Naive thymus-derived CD4-positive, alpha-beta T cell (primary cell): ENCODE measurements around the gene ANKRD45. TPM values are rescaled to one million over a fixed set of nuclear protein-coding genes. Genes with fewer than 3 reads are reported as not detected.
"Not testable (repeated sequence)": the region's sequence is repeated elsewhere in the genome, so short reads cannot be mapped to it uniquely, and the experiment has no call there.

Experiments used
- ATAC-seq: fragments of 150-1000 bp; cut with Tn5 transposase; 2 replicates; pipeline ENCODE4 v1.10.0; 2021; ENCODE audit warnings: mild to moderate bottlenecking, moderate library complexity
- CTCF ChIA-PET: fragments of 350-600 bp; sonication (Branson Sonifier 250); formaldehyde crosslinking; loops from one replicate; lab custom pipeline; 2021; ENCODE audit warnings: antibody characterized with exemption; lab: Charles Lee
- POLR2A ChIA-PET: fragments of 350-600 bp; sonication (Branson Sonifier 250); formaldehyde crosslinking; loops from one replicate; lab custom pipeline; 2021; ENCODE audit warnings: antibody characterized with exemption, inconsistent platforms; lab: Charles Lee
- DNase-seq, 9 donors: peaks; one replicate each; pipeline versions ENCODE4 v3.0.0 to v3.0.0-alpha.2; 2020 to 2022; ENCODE audit warnings: mixed read lengths in 1 of 9
- H3K27ac ChIP-seq: one replicate; pipeline ENCODE4 v1.7.0; 2013; ENCODE audit warnings: mild to moderate bottlenecking, low read depth, low read length, moderate library complexity
- H3K27me3 ChIP-seq, 2 donors: one replicate each; pipeline ENCODE4 v1.7.0; 2013; ENCODE audit warnings: low read length in 2 of 2, mild to moderate bottlenecking in 2 of 2, moderate library complexity in 2 of 2; ENCODE audit not compliant: control insufficient read depth in 2 of 2, insufficient read depth in 2 of 2
- H3K36me3 ChIP-seq, 3 experiments: 1 replicate in 2 of 3; 2 replicates in 1 of 3; pipeline ENCODE4 v1.7.0; 2013; ENCODE audit warnings: low read length in 3 of 3, mild to moderate bottlenecking in 3 of 3, moderate library complexity in 1 of 3; ENCODE audit not compliant: insufficient read depth in 3 of 3, control insufficient read depth in 2 of 3
- H3K4me1 ChIP-seq, 2 donors: one replicate each; pipeline ENCODE4 v1.7.0; 2013; ENCODE audit warnings: low read length in 2 of 2, mild to moderate bottlenecking in 2 of 2, moderate library complexity in 1 of 2; ENCODE audit not compliant: control insufficient read depth in 2 of 2, insufficient read depth in 2 of 2
- H3K4me3 ChIP-seq: 2 replicates; pipeline ENCODE4 v1.7.0; 2013; ENCODE audit warnings: mild to moderate bottlenecking, low read length
- H3K9me3 ChIP-seq, 3 experiments: 1 replicate in 2 of 3; 2 replicates in 1 of 3; pipeline ENCODE4 v1.7.0; 2013; ENCODE audit warnings: low read length in 3 of 3; ENCODE audit not compliant: control insufficient read depth in 2 of 3
- H3K27ac Mint-ChIP-seq, 9 donors: one replicate each; pipeline ENCODE4 v1.8.0; 2020 to 2022; ENCODE audit warnings: mixed read lengths in 9 of 9, mild to moderate bottlenecking in 8 of 9, moderate library complexity in 5 of 9, inconsistent platforms in 2 of 9
- H3K27me3 Mint-ChIP-seq, 5 donors: one replicate each; pipeline ENCODE4 v1.8.0; 2021 to 2022; ENCODE audit warnings: mixed read lengths in 5 of 5, mild to moderate bottlenecking in 1 of 5
- H3K36me3 Mint-ChIP-seq, 5 donors: one replicate each; pipeline ENCODE4 v1.8.0; 2020 to 2022; ENCODE audit warnings: mixed read lengths in 5 of 5, mild to moderate bottlenecking in 3 of 5, inconsistent platforms in 1 of 5
- H3K4me1 Mint-ChIP-seq, 7 donors: one replicate each; pipeline ENCODE4 v1.8.0; 2020 to 2022; ENCODE audit warnings: mixed read lengths in 7 of 7, mild to moderate bottlenecking in 3 of 7, inconsistent platforms in 1 of 7
- H3K4me3 Mint-ChIP-seq, 10 donors: one replicate each; pipeline ENCODE4 v1.8.0; 2020 to 2022; ENCODE audit warnings: mild to moderate bottlenecking in 10 of 10, mixed read lengths in 10 of 10, moderate library complexity in 6 of 10, inconsistent platforms in 2 of 10
- H3K9me3 Mint-ChIP-seq, 11 donors: one replicate each; pipeline ENCODE4 v1.8.0; 2020 to 2022; ENCODE audit warnings: mixed read lengths in 11 of 11, mild to moderate bottlenecking in 4 of 11, inconsistent platforms in 1 of 11, moderate library complexity in 1 of 11
- intact Hi-C, 2 donors: fragments of 100-400 bp; cut with micrococcal nuclease; formaldehyde crosslinking; loops; one replicate each; pipeline ENCODE4 v1.15.1; 2023
- polyA plus RNA-seq, 2 donors: library from polyadenylated mRNA; unstranded; fragments of 300-500 nt; fragmentation: Illumina TruSeq; gene quantifications; one replicate each; pipeline ENCODE4 v1.2.3, GENCODE V29; 2021
- total RNA-seq, 6 experiments: library from RNA in 5 of 6; stranded (reverse) in 5 of 6; gene quantifications; 1 replicate in 5 of 6; 2 replicates in 1 of 6; pipeline ENCODE4 v1.2.3 and lab custom pipeline; 2021 to 2026

The ANKRD45 gene
- total and polyA plus RNA-seq, 7 experiments from 2014 or later = not detected

DNA sequence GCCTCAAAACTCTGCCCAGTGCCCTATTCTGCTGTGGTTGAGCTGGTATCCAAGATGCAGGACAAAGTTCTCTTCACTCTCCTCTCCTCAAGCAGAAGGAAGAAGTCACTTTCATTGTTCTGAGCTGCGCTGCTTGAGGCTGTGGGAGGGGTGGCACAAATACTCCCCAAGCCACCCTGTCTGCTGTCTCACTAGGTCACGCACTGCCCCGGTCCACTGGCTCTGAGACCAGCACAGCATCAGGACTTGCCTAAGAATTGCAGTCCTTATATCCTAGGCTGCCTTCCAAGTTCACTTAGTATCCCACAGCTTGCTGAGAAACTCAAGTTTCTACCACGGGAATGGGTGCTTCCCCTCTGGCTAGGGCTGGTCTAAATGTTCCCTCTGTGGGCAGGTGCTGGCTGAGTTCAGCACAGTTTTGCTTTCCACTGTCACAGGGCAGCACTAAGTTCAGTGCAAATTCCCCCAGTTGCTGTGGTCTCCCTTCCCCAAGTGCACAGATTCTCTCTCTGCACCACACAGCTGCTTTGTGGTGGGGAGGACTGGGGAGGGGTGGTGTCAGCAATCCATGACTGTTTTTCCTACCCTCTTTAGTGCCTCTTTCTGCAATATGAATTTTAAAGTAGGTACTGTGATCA, 99.2 kb downstream of the ANKRD45 start:
- DNase-seq (no peak), ATAC-seq (peak; percentile 16)
- no peaks in the 10 kb centered on the region for H3K36me3 ChIP-seq
- H3K4me1 ChIP-seq = no peaks in the 10 kb centered on the region
- Mint-ChIP-seq H3K27ac (no peak overlapping the region), H3K4me3 (no peak overlapping the region), H3K36me3 (peaks cover 0 to 6% (median 0%) of the 10 kb centered on the region in 5 donors), H3K9me3 (peaks cover 0 to 23% (median 8%) of the 10 kb centered on the region in 11 donors), H3K27me3 (peaks cover 0 to 25% (median 10%) of the 10 kb centered on the region in 5 donors), H3K4me1 (peaks cover 0 to 6% (median 0%) of the 10 kb centered on the region in 7 donors)
- H3K4me3 ChIP-seq = no peak overlapping the region
- intact Hi-C loops = no loop called here
- ChIA-PET POLR2A (no interaction called here), CTCF (no interaction called here)
- H3K27ac ChIP-seq = no peak overlapping the region
- no peaks in the 10 kb centered on the region for H3K27me3 ChIP-seq
- no peaks in the 10 kb centered on the region for H3K9me3 ChIP-seq

DNA sequence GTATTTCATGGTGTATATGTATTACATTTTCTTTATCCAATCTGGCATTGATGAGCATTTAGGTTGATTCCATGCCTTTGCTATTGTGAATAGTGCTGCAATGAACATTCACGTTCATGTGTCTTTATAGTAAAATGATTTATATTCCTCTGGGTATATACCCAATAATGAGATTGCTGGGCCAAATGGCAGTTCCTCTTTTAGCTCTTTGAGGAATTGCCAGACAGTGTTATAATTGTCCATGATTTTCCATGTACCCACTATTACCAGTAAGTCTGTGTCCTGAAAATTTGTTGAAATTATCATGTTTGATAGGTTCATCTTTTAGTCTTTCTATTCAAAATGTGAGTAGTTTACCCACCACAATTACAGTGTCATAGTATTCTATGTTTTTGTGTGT, 101.2 kb downstream of the ANKRD45 start:
- Mint-ChIP-seq H3K4me3 (no peak overlapping the region), H3K36me3 (peaks cover 0 to 6% (median 0%) of the 10 kb centered on the region in 5 donors), H3K4me1 (peaks cover 0 to 6% (median 0%) of the 10 kb centered on the region in 7 donors), H3K27me3 (peaks cover 0 to 35% (median 14%) of the 10 kb centered on the region in 5 donors), H3K9me3 (peaks cover 2 to 27% (median 14%) of the 10 kb centered on the region in 11 donors), H3K27ac (no peak overlapping the region)
- DNase-seq (no peak), ATAC-seq (no peak)
- Histone ChIP-seq H3K4me1 (no peaks in the 10 kb centered on the region), H3K4me3 (no peak overlapping the region), H3K36me3 (no peaks in the 10 kb centered on the region), H3K9me3 (no peaks in the 10 kb centered on the region), H3K27me3 (no peaks in the 10 kb centered on the region), H3K27ac (no peak overlapping the region)
- POLR2A ChIA-PET = no interaction called here
- CTCF ChIA-PET = no interaction called here
- intact Hi-C loops = loop anchor here in 1 of 2 donors (10.0 kb wide), 1 partner anchor 134 kb away; no protein-coding TSS in a partner anchor

DNA sequence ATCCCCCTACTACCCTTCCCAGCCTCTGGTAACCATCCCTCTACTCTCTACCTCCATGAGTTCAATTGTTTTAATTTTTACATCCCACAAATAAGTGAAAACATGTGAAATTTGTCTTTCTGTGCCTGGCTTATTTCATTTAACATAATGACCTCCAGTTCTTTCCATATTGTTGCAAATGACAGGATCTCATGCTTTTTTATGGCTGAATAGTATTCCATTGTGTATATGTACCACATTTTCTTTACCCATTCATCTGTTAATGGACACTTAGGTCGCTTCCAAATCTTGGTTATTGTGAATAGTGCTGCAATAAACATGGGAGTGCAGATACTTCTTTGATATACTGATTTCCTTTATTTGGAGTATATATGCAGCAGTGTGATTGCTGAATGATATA, 105.8 kb downstream of the ANKRD45 start:
- H3K27me3 ChIP-seq, H3K4me1 ChIP-seq, DNase-seq, H3K9me3 ChIP-seq, H3K4me3 ChIP-seq, H3K4me3 Mint-ChIP-seq, CTCF ChIA-PET, H3K36me3 ChIP-seq, H3K27ac ChIP-seq, H3K36me3 Mint-ChIP-seq, ATAC-seq, H3K27ac Mint-ChIP-seq, POLR2A ChIA-PET: not testable (repeated sequence)
- peaks cover 0 to 12% (median under 1%) of the 10 kb centered on the region in 7 donors for H3K4me1 Mint-ChIP-seq
- peaks cover 2 to 27% (median 14%) of the 10 kb centered on the region in 11 donors for H3K9me3 Mint-ChIP-seq
- intact Hi-C loops = loop anchor here in 1 of 2 donors (10.0 kb wide), 1 partner anchor 129 kb away; no protein-coding TSS in a partner anchor
- H3K27me3 Mint-ChIP-seq = peaks cover 0 to 41% (median 9%) of the 10 kb centered on the region in 5 donors

DNA sequence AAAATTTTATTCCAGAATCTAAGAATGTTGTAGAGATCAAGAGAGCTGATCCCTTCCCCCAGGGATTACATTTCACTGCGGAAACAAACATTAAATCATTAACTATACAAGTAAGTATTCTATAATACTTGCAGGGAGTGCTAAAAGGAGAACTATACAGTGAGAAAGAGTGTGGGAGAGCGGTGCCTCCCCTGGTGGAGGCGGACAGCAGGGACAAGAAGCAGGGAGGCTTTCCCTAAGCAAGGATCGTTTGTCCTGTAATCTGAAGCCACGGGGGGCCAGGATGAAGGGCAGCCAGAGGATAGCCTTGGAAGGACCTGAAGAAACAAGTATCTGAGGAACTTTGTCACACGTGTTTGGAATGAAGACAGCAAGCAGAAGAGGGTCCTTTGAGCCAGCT, 106.8 kb downstream of the ANKRD45 start:
- CTCF ChIA-PET = no interaction called here

DNA sequence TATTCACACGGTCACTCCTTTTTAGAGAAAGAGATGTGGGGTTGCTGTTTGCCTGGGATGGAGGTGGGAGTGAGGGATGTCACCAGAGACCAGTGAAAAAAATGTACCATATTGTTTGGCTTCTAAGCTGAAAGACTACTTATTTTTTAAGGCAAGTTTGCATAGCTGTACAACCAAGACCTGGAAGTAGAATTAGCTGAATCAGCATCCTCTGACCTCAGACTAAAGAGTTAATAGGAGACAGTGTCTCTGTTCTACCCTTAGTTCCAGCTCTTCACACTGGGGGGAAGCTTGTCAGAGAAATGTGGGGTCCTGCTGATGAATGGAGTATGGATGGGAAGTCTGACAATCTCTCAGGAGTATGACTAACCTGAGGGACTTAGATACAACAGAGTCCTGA, 108.4 kb downstream of the ANKRD45 start:
- Histone ChIP-seq H3K4me1 (no peaks in the 10 kb centered on the region), H3K27ac (no peak overlapping the region), H3K36me3 (no peaks in the 10 kb centered on the region), H3K9me3 (no peaks in the 10 kb centered on the region), H3K27me3 (no peaks in the 10 kb centered on the region), H3K4me3 (no peak overlapping the region)
- H3K4me1 Mint-ChIP-seq = peaks cover 0 to 23% (median 9%) of the 10 kb centered on the region in 7 donors
- DNase-seq (no peak), ATAC-seq (no peak)
- ChIA-PET CTCF (no interaction called here), POLR2A (interaction anchor here (1.8 kb wide), 1 partner anchor 9 kb away, joined by 4 read pairs; no protein-coding TSS in a partner anchor)
- peaks cover 0 to 8% (median 2%) of the 10 kb centered on the region in 11 donors for H3K9me3 Mint-ChIP-seq
- H3K36me3 Mint-ChIP-seq = no peaks in the 10 kb centered on the region
- H3K27ac Mint-ChIP-seq = no peak overlapping the region
- H3K27me3 Mint-ChIP-seq = peaks cover 0 to 21% (median 0%) of the 10 kb centered on the region in 5 donors
- H3K4me3 Mint-ChIP-seq = no peak overlapping the region
- intact Hi-C loops = loop anchor here in 1 of 2 donors (10.0 kb wide), 1 partner anchor 126 kb away; no protein-coding TSS in a partner anchor

More for the DNA sequence above, 106.8 kb downstream of the ANKRD45 start:
- H3K4me3 Mint-ChIP-seq = no peak overlapping the region
- Histone ChIP-seq H3K4me3 (no peak overlapping the region), H3K4me1 (no peaks in the 10 kb centered on the region), H3K36me3 (no peaks in the 10 kb centered on the region), H3K9me3 (no peaks in the 10 kb centered on the region), H3K27ac (no peak overlapping the region), H3K27me3 (no peaks in the 10 kb centered on the region)
- peaks cover 0 to 6% (median 0%) of the 10 kb centered on the region in 5 donors for H3K36me3 Mint-ChIP-seq
- peaks cover 2 to 21% (median 8%) of the 10 kb centered on the region in 11 donors for H3K9me3 Mint-ChIP-seq
- DNase-seq (no peak), ATAC-seq (no peak)
- POLR2A ChIA-PET = interaction anchor here (1.8 kb wide), 1 partner anchor 11 kb away, joined by 4 read pairs; no protein-coding TSS in a partner anchor
- H3K27me3 Mint-ChIP-seq = peaks cover 0 to 35% (median 8%) of the 10 kb centered on the region in 5 donors
- intact Hi-C loops = loop anchor here in 1 of 2 donors (10.0 kb wide), 1 partner anchor 128 kb away; no protein-coding TSS in a partner anchor
- H3K27ac Mint-ChIP-seq = no peak overlapping the region
- peaks cover 0 to 22% (median 9%) of the 10 kb centered on the region in 7 donors for H3K4me1 Mint-ChIP-seq

DNA sequence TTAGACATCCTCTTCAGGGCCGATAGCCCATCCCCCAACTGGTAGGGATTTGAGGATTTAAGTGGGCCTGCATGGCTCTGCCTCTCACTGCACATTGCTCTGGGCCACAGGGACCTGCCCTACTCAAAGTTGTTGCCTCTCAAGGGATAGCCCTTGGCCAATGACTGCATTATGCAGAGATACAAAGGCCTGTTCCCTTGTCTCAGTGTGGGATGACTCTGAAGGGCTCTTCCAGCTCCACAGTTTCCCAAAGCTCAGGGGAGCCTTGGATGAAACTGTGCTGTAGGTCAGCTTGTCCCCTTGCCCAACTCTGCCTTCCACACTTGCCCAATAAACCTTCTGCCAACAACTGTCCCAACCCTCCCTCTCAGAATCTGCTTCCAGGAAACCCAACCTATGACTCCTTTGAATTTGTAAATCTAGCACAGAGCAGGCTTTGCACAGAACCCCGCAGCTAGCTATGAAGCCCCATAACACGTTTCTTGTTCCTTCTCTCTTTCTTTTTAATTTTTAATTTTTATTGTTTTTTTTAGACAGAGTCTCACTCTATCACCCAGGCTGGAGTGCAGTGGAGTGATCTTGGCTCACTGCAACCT, 109.3 kb downstream of the ANKRD45 start:
- peaks cover 0 to 17% (median 0%) of the 10 kb centered on the region in 5 donors for H3K27me3 Mint-ChIP-seq
- CTCF ChIA-PET = no interaction called here

More for the DNA sequence above, 109.3 kb downstream of the ANKRD45 start:
- Histone ChIP-seq H3K27ac (no peak overlapping the region), H3K4me1 (no peaks in the 10 kb centered on the region), H3K9me3 (no peaks in the 10 kb centered on the region), H3K27me3 (no peaks in the 10 kb centered on the region), H3K36me3 (no peaks in the 10 kb centered on the region), H3K4me3 (no peak overlapping the region)
- DNase-seq = no peak
- intact Hi-C loops = loop anchor here in 1 of 2 donors (10.0 kb wide), 1 partner anchor 126 kb away; no protein-coding TSS in a partner anchor
- H3K4me1 Mint-ChIP-seq = peaks cover 0 to 23% (median 9%) of the 10 kb centered on the region in 7 donors
- peaks cover 0 to 8% (median under 1%) of the 10 kb centered on the region in 11 donors for H3K9me3 Mint-ChIP-seq
- H3K4me3 Mint-ChIP-seq = no peak overlapping the region
- H3K27ac Mint-ChIP-seq = no peak overlapping the region
- H3K36me3 Mint-ChIP-seq = peaks cover 0 to under 1% (median 0%) of the 10 kb centered on the region in 5 donors
- POLR2A ChIA-PET = no interaction called here
- ATAC-seq = no peak
